Stimulated activated effector memory CD8-positive, alpha-beta T cell treated with anti-CD3 and anti-CD28 coated beads, Interleukin-12 subunit alpha, Interleukin-12 subunit beta, amount 100 ng/mL, for 72 hours (primary cell): ENCODE measurements around the gene EIPR1.
"Not testable (repeated sequence)": the region's sequence is repeated elsewhere in the genome, so short reads cannot be mapped to it uniquely, and the experiment has no call there.

Source experiments
- ATAC-seq: fragments of 150-1000 bp; cut with Tn5 transposase; 2 replicates; pipeline ENCODE4 v1.10.0; 2021
- DNase-seq, 2 donors: peaks; one replicate each; pipeline ENCODE4 v3.0.0; 2021 to 2022; ENCODE audit warnings: low spot score in 2 of 2
- H3K27ac Mint-ChIP-seq: one replicate; pipeline ENCODE4 v1.8.0; 2022; ENCODE audit warnings: mild to moderate bottlenecking, mixed read lengths
- H3K36me3 Mint-ChIP-seq: one replicate; pipeline ENCODE4 v1.8.0; 2022; ENCODE audit warnings: mild to moderate bottlenecking, mixed read lengths
- H3K4me1 Mint-ChIP-seq: one replicate; pipeline ENCODE4 v1.8.0; 2022; ENCODE audit warnings: mixed read lengths
- H3K4me3 Mint-ChIP-seq: one replicate; pipeline ENCODE4 v1.8.0; 2022; ENCODE audit warnings: mild to moderate bottlenecking, mixed read lengths
- H3K9me3 Mint-ChIP-seq: one replicate; pipeline ENCODE4 v1.8.0; 2022; ENCODE audit warnings: mixed read lengths

Gene EIPR1

GRCh38 chr2:3184167-3184566 is 193.5 kb downstream of the EIPR1 start:
- ATAC-seq: no peak
- H3K4me1 Mint-ChIP-seq: peaks cover 12% of the 10 kb centered on the region
- no peak overlapping the region for H3K27ac Mint-ChIP-seq
- no peak for DNase-seq
- H3K36me3 Mint-ChIP-seq: peaks cover 19% of the 10 kb centered on the region
- no peak overlapping the region for H3K4me3 Mint-ChIP-seq
- H3K9me3 Mint-ChIP-seq: no peaks in the 10 kb centered on the region

GRCh38 chr2:3183766-3184165 is 193.9 kb downstream of the EIPR1 start:
- Mint-ChIP-seq H3K27ac (peak overlapping the region; percentile 52), H3K4me3 (no peak overlapping the region), H3K36me3 (peaks cover 15% of the 10 kb centered on the region), H3K9me3 (no peaks in the 10 kb centered on the region), H3K4me1 (peaks cover 12% of the 10 kb centered on the region)
- DNase-seq (no peak), ATAC-seq (no peak)

- DNase-seq (no peak), ATAC-seq (no peak)
- Mint-ChIP-seq H3K27ac (no peak overlapping the region), H3K9me3 (no peaks in the 10 kb centered on the region), H3K4me1 (peaks cover 12% of the 10 kb centered on the region), H3K4me3 (no peak overlapping the region), H3K36me3 (peaks cover 11% of the 10 kb centered on the region)
Measured at GRCh38 chr2:3182848-3183247, 194.8 kb downstream of the EIPR1 start.

GRCh38 chr2:3181416-3182010 is 196.1 kb downstream of the EIPR1 start:
- H3K9me3 Mint-ChIP-seq: no peaks in the 10 kb centered on the region
- no peak overlapping the region for H3K27ac Mint-ChIP-seq
- H3K4me3 Mint-ChIP-seq: no peak overlapping the region
- peaks cover 11% of the 10 kb centered on the region for H3K36me3 Mint-ChIP-seq
- no peak for DNase-seq
- peaks cover 12% of the 10 kb centered on the region for H3K4me1 Mint-ChIP-seq
- no peak for ATAC-seq

GRCh38 chr2:3180909-3181221 is 196.8 kb downstream of the EIPR1 start:
- peaks cover 11% of the 10 kb centered on the region for H3K36me3 Mint-ChIP-seq
- H3K27ac Mint-ChIP-seq, H3K9me3 Mint-ChIP-seq, DNase-seq, H3K4me3 Mint-ChIP-seq, ATAC-seq: not testable (repeated sequence)
- H3K4me1 Mint-ChIP-seq: peaks cover 12% of the 10 kb centered on the region

GRCh38 chr2:3180082-3180908 is 197.3 kb downstream of the EIPR1 start:
- Mint-ChIP-seq H3K9me3 (no peaks in the 10 kb centered on the region), H3K4me1 (peaks cover 12% of the 10 kb centered on the region), H3K4me3 (no peak overlapping the region), H3K27ac (peak overlapping the region; percentile 60), H3K36me3 (peaks cover 7% of the 10 kb centered on the region)
- DNase-seq (no peak), ATAC-seq (no peak)

- no peak for ATAC-seq
- Mint-ChIP-seq H3K4me3 (no peak overlapping the region), H3K9me3 (no peaks in the 10 kb centered on the region)
Measured at GRCh38 chr2:3179626-3180025, 198.0 kb downstream of the EIPR1 start.

GRCh38 chr2:3179208-3179607 is 198.4 kb downstream of the EIPR1 start:
- Mint-ChIP-seq H3K4me1 (peaks cover 12% of the 10 kb centered on the region), H3K4me3 (no peak overlapping the region), H3K36me3 (peaks cover 6% of the 10 kb centered on the region), H3K27ac (peak overlapping the region; percentile 60), H3K9me3 (no peaks in the 10 kb centered on the region)
- no peak for ATAC-seq
- DNase-seq: no peak

More at GRCh38 chr2:3179626-3180025, 198.0 kb downstream of the EIPR1 start:
- peaks cover 6% of the 10 kb centered on the region for H3K36me3 Mint-ChIP-seq
- H3K4me1 Mint-ChIP-seq: peaks cover 12% of the 10 kb centered on the region
- no peak for DNase-seq
- H3K27ac Mint-ChIP-seq: peak overlapping the region; percentile 60

- DNase-seq (no peak), ATAC-seq (no peak)
- Mint-ChIP-seq H3K36me3 (peaks cover 6% of the 10 kb centered on the region), H3K4me1 (peaks cover 12% of the 10 kb centered on the region), H3K9me3 (no peaks in the 10 kb centered on the region), H3K27ac (no peak overlapping the region), H3K4me3 (no peak overlapping the region)
Measured at GRCh38 chr2:3178578-3179031, 199.0 kb downstream of the EIPR1 start.

- H3K27ac Mint-ChIP-seq: no peak overlapping the region
- H3K36me3 Mint-ChIP-seq: peaks cover 11% of the 10 kb centered on the region
- H3K4me3 Mint-ChIP-seq: no peak overlapping the region
- no peaks in the 10 kb centered on the region for H3K9me3 Mint-ChIP-seq
- peaks cover 12% of the 10 kb centered on the region for H3K4me1 Mint-ChIP-seq
- ATAC-seq: no peak
- no peak for DNase-seq
Measured at GRCh38 chr2:3177891-3178577, 199.6 kb downstream of the EIPR1 start.

- no peak for ATAC-seq
- Mint-ChIP-seq H3K9me3 (no peaks in the 10 kb centered on the region), H3K4me1 (peaks cover 12% of the 10 kb centered on the region), H3K4me3 (no peak overlapping the region), H3K27ac (no peak overlapping the region), H3K36me3 (peaks cover 11% of the 10 kb centered on the region)
- no peak for DNase-seq
Measured at GRCh38 chr2:3176869-3177255, 200.8 kb downstream of the EIPR1 start.

GRCh38 chr2:3176071-3176868 is 201.3 kb downstream of the EIPR1 start:
- H3K4me3 Mint-ChIP-seq: no peak overlapping the region
- peaks cover 12% of the 10 kb centered on the region for H3K4me1 Mint-ChIP-seq
- H3K36me3 Mint-ChIP-seq: peaks cover 16% of the 10 kb centered on the region
- ATAC-seq: no peak
- no peaks in the 10 kb centered on the region for H3K9me3 Mint-ChIP-seq
- no peak for DNase-seq
- no peak overlapping the region for H3K27ac Mint-ChIP-seq

GRCh38 chr2:3175568-3175955 is 202.1 kb downstream of the EIPR1 start:
- no peak overlapping the region for H3K4me3 Mint-ChIP-seq
- ATAC-seq (no peak), DNase-seq (no peak)
- H3K36me3 Mint-ChIP-seq: peaks cover 14% of the 10 kb centered on the region
- peaks cover 6% of the 10 kb centered on the region for H3K4me1 Mint-ChIP-seq
- no peak overlapping the region for H3K27ac Mint-ChIP-seq
- H3K9me3 Mint-ChIP-seq: no peaks in the 10 kb centered on the region

GRCh38 chr2:3174626-3175567 is 202.7 kb downstream of the EIPR1 start:
- H3K9me3 Mint-ChIP-seq: no peaks in the 10 kb centered on the region
- H3K4me3 Mint-ChIP-seq: no peak overlapping the region
- DNase-seq (no peak), ATAC-seq (no peak)
- H3K4me1 Mint-ChIP-seq: no peaks in the 10 kb centered on the region
- H3K36me3 Mint-ChIP-seq: peaks cover 14% of the 10 kb centered on the region
- H3K27ac Mint-ChIP-seq: peak overlapping the region; percentile 50
